Ishikawa (cell line): Measurements from ENCODE around the gene WAC.

ENCODE experiments used
- CEBPB ChIP-seq: IDR thresholded peaks from 2 replicates; pipeline ENCODE4 v1.6.1; 2012
- EP300 ChIP-seq: IDR thresholded peaks from 2 replicates; pipeline ENCODE4 v1.6.1; 2012; ENCODE audit warnings: borderline replicate concordance
- FOXM1 ChIP-seq: IDR thresholded peaks from 2 replicates; pipeline ENCODE4 v1.6.1; 2012; ENCODE audit warnings: low read depth, borderline replicate concordance
- MAX ChIP-seq: IDR thresholded peaks from 2 replicates; pipeline ENCODE4 v1.6.1; 2012
- NFIC ChIP-seq: IDR thresholded peaks from 2 replicates; pipeline ENCODE4 v1.6.1; 2012
- RAD21 ChIP-seq: IDR thresholded peaks from 2 replicates; pipeline ENCODE4 v1.6.1; 2012; ENCODE audit warnings: low read depth
- REST ChIP-seq: IDR thresholded peaks from 2 replicates; pipeline ENCODE4 v1.6.1; 2012; ENCODE audit warnings: low read depth, mild to moderate bottlenecking
- TAF1 ChIP-seq: IDR thresholded peaks from 2 replicates; pipeline ENCODE4 v1.6.1; 2012; ENCODE audit warnings: low read depth, mild to moderate bottlenecking
- YY1 ChIP-seq: IDR thresholded peaks from 2 replicates; pipeline ENCODE4 v1.6.1; 2012; ENCODE audit warnings: low read depth

GRCh38 chr10:28578454-28578853, 45.5 kb downstream of the WAC start:
- TF ChIP-seq EP300 = no peak
- TF ChIP-seq YY1 = no peak
- no peak for TF ChIP-seq CEBPB
- TF ChIP-seq TAF1 = no peak
- no peak for TF ChIP-seq MAX
- TF ChIP-seq NFIC = no peak
- no peak for TF ChIP-seq RAD21
- no peak for TF ChIP-seq REST
- no peak for TF ChIP-seq FOXM1
